Measurements from ENCODE around the gene PLEKHG4B.

- TF ChIP-seq CTCF (conservative IDR thresholded peaks at IDR 0.05; ENCODE audit: low read depth, low read length) (no peak), EZH2phosphoT487 (IDR thresholded peaks at IDR 0.05; ENCODE audit: borderline replicate concordance, low read length) (no peak)
Observed at GRCh38 chr5:156411-157072, 64.6 kb downstream of the PLEKHG4B start.
